ENCODE data around the gene NAP1L1.

Gene NAP1L1

DNA sequence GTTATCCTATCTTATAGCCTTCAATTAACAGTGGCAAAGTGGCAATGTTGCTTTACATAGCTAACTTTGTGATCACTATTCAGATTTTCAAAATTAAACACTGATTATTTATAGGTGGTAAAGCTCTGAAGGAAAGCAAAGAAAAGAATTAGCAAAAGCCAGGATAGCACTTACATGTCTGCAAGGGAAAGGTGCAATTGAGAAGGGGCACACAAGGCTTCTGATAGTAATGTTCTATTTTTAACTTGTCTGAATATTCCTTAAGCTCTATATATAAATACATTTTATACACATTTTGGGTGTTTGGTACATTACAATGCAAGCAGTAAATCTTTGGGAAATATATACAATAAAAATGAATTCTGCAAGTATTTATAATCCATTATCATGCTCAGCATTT, 10.9 kb downstream of the NAP1L1 start:
- H3K4me3 ChIP-seq (ENCODE audit: low read depth, low read length) = no peak overlapping the region
- DNase-seq (ENCODE audit: low read depth) = no peak
- TF ChIP-seq, protein P1, sequence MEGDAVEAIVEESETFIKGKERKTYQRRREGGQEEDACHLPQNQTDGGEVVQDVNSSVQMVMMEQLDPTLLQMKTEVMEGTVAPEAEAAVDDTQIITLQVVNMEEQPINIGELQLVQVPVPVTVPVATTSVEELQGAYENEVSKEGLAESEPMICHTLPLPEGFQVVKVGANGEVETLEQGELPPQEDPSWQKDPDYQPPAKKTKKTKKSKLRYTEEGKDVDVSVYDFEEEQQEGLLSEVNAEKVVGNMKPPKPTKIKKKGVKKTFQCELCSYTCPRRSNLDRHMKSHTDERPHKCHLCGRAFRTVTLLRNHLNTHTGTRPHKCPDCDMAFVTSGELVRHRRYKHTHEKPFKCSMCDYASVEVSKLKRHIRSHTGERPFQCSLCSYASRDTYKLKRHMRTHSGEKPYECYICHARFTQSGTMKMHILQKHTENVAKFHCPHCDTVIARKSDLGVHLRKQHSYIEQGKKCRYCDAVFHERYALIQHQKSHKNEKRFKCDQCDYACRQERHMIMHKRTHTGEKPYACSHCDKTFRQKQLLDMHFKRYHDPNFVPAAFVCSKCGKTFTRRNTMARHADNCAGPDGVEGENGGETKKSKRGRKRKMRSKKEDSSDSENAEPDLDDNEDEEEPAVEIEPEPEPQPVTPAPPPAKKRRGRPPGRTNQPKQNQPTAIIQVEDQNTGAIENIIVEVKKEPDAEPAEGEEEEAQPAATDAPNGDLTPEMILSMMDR (IDR thresholded peaks at IDR 0.05; ENCODE audit: low read depth, low read length) = no peak
- TF ChIP-seq POLR2A (IDR thresholded peaks at IDR 0.05; ENCODE audit: extremely low read depth, insufficient read length) (no peak), MYC (IDR thresholded peaks at IDR 0.05; ENCODE audit: low read depth, low read length) (no peak)
- TF ChIP-seq, protein P2, sequence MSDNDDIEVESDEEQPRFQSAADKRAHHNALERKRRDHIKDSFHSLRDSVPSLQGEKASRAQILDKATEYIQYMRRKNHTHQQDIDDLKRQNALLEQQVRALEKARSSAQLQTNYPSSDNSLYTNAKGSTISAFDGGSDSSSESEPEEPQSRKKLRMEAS (IDR thresholded peaks at IDR 0.05; ENCODE audit: low read depth, low read length) = no peak

DNA sequence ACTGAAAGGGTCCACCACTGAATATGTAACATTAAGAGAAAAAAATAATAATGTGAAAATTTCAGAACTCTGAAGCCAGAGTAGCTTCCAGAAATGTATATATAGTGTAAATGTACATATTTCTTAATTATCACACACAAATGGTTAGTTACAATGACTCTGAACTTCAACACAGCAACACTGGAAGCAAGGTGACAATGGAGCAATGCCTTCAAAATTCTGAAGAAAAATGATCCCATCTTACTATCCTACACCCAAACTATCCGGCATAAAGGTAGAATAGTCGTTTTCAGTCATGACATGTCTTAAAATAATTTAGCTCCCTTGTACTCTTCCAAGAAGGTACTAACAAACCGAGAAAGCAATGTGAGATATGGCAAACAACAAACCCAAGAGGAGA, 11.9 kb downstream of the NAP1L1 start:
- TF ChIP-seq, protein P1 (IDR thresholded peaks at IDR 0.05; ENCODE audit: low read depth, low read length) = no peak
- TF ChIP-seq POLR2A (IDR thresholded peaks at IDR 0.05; ENCODE audit: extremely low read depth, insufficient read length) (no peak), MYC (IDR thresholded peaks at IDR 0.05; ENCODE audit: low read depth, low read length) (no peak)
- TF ChIP-seq, protein P2 (IDR thresholded peaks at IDR 0.05; ENCODE audit: low read depth, low read length) = no peak
- DNase-seq (ENCODE audit: low read depth) = no peak
- no peak overlapping the region for H3K4me3 ChIP-seq (ENCODE audit: low read depth, low read length)

GRCh38 chr12:76069339-76069738, 15.1 kb downstream of the NAP1L1 start:
- TF ChIP-seq, protein P1 (IDR thresholded peaks at IDR 0.05; ENCODE audit: low read depth, low read length) = no peak
- TF ChIP-seq POLR2A (IDR thresholded peaks at IDR 0.05; ENCODE audit: extremely low read depth, insufficient read length) (no peak), MYC (IDR thresholded peaks at IDR 0.05; ENCODE audit: low read depth, low read length) (no peak)
- TF ChIP-seq, protein P2 (IDR thresholded peaks at IDR 0.05; ENCODE audit: low read depth, low read length) = no peak
- H3K4me3 ChIP-seq (ENCODE audit: low read depth, low read length) = no peak overlapping the region
- no peak for DNase-seq (ENCODE audit: low read depth)

DNA sequence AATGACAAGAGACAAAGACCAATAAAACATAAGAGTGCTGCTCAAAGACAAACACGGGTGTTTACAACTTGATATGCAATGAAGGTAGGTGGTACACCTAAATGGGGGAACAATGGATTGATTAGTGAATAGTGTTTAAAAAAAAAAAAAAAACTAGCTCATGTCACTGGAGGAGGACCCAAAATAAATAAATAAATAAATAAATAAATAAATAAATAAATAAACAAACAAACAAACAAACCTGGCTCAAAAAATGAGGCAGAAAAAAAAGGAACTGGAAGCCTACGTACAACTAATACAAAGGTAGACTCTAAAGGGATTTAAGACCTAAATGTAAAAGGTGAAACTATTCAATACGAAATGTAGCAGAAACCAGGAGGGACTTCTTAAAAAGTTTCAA, 18.6 kb downstream of the NAP1L1 start:
- H3K4me3 ChIP-seq (ENCODE audit: low read depth, low read length) = no peak overlapping the region
- no peak for DNase-seq (ENCODE audit: low read depth)
- TF ChIP-seq, protein P2 (IDR thresholded peaks at IDR 0.05; ENCODE audit: low read depth, low read length) = no peak

DNA sequence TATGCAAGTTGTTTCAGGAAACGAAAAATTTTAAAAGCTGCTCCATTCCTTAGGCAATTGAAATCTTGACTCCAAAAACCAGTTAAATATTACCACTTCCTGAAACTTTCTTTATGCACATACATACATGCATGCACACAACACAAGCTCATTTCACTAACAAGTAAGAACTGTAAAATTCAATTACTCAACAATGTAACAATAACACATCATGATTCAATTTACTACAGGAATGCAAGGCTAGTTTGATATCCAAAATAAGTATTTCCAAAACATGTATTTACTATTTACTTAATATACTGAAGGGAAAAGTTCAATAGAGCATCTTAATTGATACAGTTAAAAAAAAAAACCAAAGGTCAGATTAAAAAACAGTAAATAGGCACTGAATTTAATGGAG, 19.6 kb downstream of the NAP1L1 start:
- DNase-seq (ENCODE audit: low read depth) = peak; percentile 33
- no peak overlapping the region for H3K4me3 ChIP-seq (ENCODE audit: low read depth, low read length)
- TF ChIP-seq MYC (IDR thresholded peaks at IDR 0.05; ENCODE audit: low read depth, low read length) (no peak), POLR2A (IDR thresholded peaks at IDR 0.05; ENCODE audit: extremely low read depth, insufficient read length) (no peak)
- TF ChIP-seq, protein P2 (IDR thresholded peaks at IDR 0.05; ENCODE audit: low read depth, low read length) = no peak
- TF ChIP-seq, protein P1 (IDR thresholded peaks at IDR 0.05; ENCODE audit: low read depth, low read length) = no peak

DNA sequence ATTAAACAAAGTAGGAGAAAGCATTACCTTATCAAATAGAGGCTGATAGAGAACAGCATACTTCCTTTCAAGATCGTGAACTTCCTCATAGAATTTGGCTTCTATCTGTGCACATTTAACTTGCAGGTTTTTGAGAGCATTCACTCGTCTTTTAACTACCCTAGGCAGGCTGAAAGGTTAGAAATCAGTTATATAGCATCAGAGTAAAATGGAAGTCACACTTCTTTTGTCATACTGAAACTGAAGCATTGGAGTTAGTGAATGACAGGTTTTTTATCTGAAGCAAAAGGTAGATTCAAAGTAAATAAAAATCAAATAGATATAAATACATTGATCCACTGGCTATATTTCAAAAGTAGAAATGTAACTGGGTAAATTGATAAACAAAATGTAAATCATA, 24.4 kb downstream of the NAP1L1 start:
- no peak for DNase-seq (ENCODE audit: low read depth)
- no peak for TF ChIP-seq MYC (IDR thresholded peaks at IDR 0.05; ENCODE audit: low read depth, low read length)
- TF ChIP-seq, protein P2 (IDR thresholded peaks at IDR 0.05; ENCODE audit: low read depth, low read length) = no peak
- TF ChIP-seq, protein P1 (IDR thresholded peaks at IDR 0.05; ENCODE audit: low read depth, low read length) = no peak
- TF ChIP-seq POLR2A (IDR thresholded peaks at IDR 0.05; ENCODE audit: extremely low read depth, insufficient read length) = no peak
- H3K4me3 ChIP-seq (ENCODE audit: low read depth, low read length) = no peak overlapping the region
